HG03457 (cell line): ENCODE results near the gene RUVBL1.

Experiments used
- ATAC-seq: cut with Tn5 transposase; IDR thresholded peaks from one replicate; pipeline ENCODE4 v1.9.1; 2021; ENCODE audit warnings: moderate number of reproducible peaks; ENCODE audit not compliant: unreplicated experiment

RUVBL1 gene

GRCh38 chr3:128036119-128036518 lies 87.5 kb downstream of the RUVBL1 start:
- no peak for ATAC-seq

- ATAC-seq = no peak
Measured at GRCh38 chr3:128033102-128033501, 90.5 kb downstream of the RUVBL1 start.
